ENCODE data around the gene UBASH3A. TPM values are rescaled to one million over a fixed set of nuclear protein-coding genes. Genes with fewer than 3 reads are reported as not detected.

UBASH3A gene
- total RNA-seq, 2 donors from 2014 or later, result 0.12 TPM; not detected in 1

DNA sequence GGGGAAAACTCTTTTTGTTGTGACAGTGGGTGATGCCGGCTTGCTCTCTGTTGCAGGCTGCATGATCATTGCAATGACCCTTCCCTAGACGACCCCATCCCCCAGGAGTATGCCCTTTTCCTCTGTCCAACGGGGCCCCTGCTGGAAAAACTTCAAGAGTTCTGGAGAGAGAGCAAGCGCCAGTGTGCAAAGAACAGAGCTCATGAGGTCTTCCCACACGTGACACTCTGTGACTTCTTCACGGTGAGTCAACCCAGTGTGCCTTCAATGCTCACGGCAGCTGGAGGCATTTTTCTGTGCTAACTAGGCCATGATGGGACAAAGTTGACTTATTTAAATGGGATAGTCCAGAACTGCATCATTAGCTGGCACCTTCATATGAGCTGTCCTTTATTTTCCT is 5.7 kb downstream of the UBASH3A start:
- Histone ChIP-seq H3K4me3 (no peak overlapping the region), H3K36me3 (no peaks in the 10 kb centered on the region), H3K4me1 (no peaks in the 10 kb centered on the region), H3K27me3 (no peaks in the 10 kb centered on the region), H3K9me3 (no peaks in the 10 kb centered on the region), H3K27ac (no peak overlapping the region)
- TF ChIP-seq, protein P1, sequence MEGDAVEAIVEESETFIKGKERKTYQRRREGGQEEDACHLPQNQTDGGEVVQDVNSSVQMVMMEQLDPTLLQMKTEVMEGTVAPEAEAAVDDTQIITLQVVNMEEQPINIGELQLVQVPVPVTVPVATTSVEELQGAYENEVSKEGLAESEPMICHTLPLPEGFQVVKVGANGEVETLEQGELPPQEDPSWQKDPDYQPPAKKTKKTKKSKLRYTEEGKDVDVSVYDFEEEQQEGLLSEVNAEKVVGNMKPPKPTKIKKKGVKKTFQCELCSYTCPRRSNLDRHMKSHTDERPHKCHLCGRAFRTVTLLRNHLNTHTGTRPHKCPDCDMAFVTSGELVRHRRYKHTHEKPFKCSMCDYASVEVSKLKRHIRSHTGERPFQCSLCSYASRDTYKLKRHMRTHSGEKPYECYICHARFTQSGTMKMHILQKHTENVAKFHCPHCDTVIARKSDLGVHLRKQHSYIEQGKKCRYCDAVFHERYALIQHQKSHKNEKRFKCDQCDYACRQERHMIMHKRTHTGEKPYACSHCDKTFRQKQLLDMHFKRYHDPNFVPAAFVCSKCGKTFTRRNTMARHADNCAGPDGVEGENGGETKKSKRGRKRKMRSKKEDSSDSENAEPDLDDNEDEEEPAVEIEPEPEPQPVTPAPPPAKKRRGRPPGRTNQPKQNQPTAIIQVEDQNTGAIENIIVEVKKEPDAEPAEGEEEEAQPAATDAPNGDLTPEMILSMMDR (IDR thresholded peaks at IDR 0.05), result no peak
- DNase-seq (ENCODE audit: low spot score), result no peak

- no peak for DNase-seq (ENCODE audit: low spot score)
- no peaks in the 10 kb centered on the region for H3K27me3 ChIP-seq
- no peaks in the 10 kb centered on the region for H3K9me3 ChIP-seq
- H3K36me3 ChIP-seq, result no peaks in the 10 kb centered on the region
- TF ChIP-seq, protein P1 (IDR thresholded peaks at IDR 0.05), result no peak
- no peak overlapping the region for H3K27ac ChIP-seq
- no peaks in the 10 kb centered on the region for H3K4me1 ChIP-seq
- H3K4me3 ChIP-seq, result no peak overlapping the region
Observed at GRCh38 chr21:42411197-42411869, 7.6 kb downstream of the UBASH3A start.

GRCh38 chr21:42411891-42412635 is 8.4 kb downstream of the UBASH3A start:
- H3K36me3 ChIP-seq, result no peaks in the 10 kb centered on the region
- no peak overlapping the region for H3K27ac ChIP-seq
- H3K27me3 ChIP-seq, result no peaks in the 10 kb centered on the region
- no peaks in the 10 kb centered on the region for H3K9me3 ChIP-seq
- TF ChIP-seq, protein P1 (IDR thresholded peaks at IDR 0.05), result no peak
- no peak overlapping the region for H3K4me3 ChIP-seq
- no peaks in the 10 kb centered on the region for H3K4me1 ChIP-seq
- no peak for DNase-seq (ENCODE audit: low spot score)

DNA sequence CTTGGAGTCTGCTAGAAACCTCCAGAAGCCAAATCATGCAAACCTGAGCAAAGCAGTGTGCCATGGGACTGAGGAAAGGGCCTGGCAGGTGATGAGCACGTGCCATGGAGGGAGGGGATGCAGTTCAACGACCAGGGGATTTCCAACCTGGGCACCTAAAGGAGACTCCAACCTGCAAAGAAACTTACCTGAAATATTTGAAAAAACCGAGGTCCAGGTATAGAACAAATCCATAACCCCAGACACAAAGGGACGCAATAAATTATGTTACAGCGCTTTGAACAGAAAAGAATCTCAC is 8.9 kb downstream of the UBASH3A start:
- no peak for DNase-seq (ENCODE audit: low spot score)
- no peak overlapping the region for H3K4me3 ChIP-seq
- TF ChIP-seq, protein P1 (IDR thresholded peaks at IDR 0.05), result no peak
- H3K36me3 ChIP-seq, result no peaks in the 10 kb centered on the region
- H3K4me1 ChIP-seq, result no peaks in the 10 kb centered on the region
- H3K27me3 ChIP-seq, result no peaks in the 10 kb centered on the region
- H3K9me3 ChIP-seq, result no peaks in the 10 kb centered on the region
- no peak overlapping the region for H3K27ac ChIP-seq

DNA sequence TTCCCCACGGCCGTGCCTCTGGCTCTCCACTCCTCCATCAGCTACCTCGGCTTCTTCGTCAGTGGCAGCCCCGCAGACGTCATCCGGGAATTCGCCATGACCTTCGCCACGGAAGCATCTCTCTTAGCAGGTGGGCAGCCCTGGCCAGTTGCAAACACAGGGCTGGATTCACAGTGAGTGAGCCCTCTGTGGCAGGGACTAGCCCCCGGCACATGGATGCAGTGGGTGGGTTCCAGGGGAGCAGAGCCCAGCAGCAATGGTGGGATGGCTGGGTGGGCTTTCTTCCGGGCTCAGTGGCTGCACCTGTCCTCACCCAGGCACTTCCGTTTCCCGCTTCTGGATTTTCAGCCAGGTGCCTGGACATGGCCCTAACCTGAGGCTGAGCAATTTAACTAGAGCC is 9.4 kb downstream of the UBASH3A start:
- H3K4me1 ChIP-seq, result no peaks in the 10 kb centered on the region
- no peaks in the 10 kb centered on the region for H3K36me3 ChIP-seq
- no peaks in the 10 kb centered on the region for H3K27me3 ChIP-seq
- TF ChIP-seq, protein P1 (IDR thresholded peaks at IDR 0.05), result no peak
- H3K27ac ChIP-seq, result no peak overlapping the region
- no peaks in the 10 kb centered on the region for H3K9me3 ChIP-seq
- no peak overlapping the region for H3K4me3 ChIP-seq
- no peak for DNase-seq (ENCODE audit: low spot score)

Measured in right atrium auricular region (tissue), 2 donors.